Fibroblast of skin of left biceps (primary cell): Measurements from ENCODE around the gene METTL9.
"Not testable (repeated sequence)": the region's sequence is repeated elsewhere in the genome, so short reads cannot be mapped to it uniquely, and the experiment has no call there.

Experiments used
- DNase-seq, 2 experiments: peaks; one replicate each; pipeline ENCODE4 v3.0.0-alpha.2; 2013; ENCODE audit warnings: low read depth in 2 of 2

The METTL9 gene

GRCh38 chr16:21574372-21574771 lies 25.0 kb upstream of the METTL9 start:
- DNase-seq, result no peak

GRCh38 chr16:21576323-21576722 lies 23.1 kb upstream of the METTL9 start:
- not testable (repeated sequence) for DNase-seq

GRCh38 chr16:21577487-21577886 lies 21.9 kb upstream of the METTL9 start:
- DNase-seq, result not testable (repeated sequence)

GRCh38 chr16:21578311-21578710 lies 21.1 kb upstream of the METTL9 start:
- not testable (repeated sequence) for DNase-seq

GRCh38 chr16:21580131-21580530 lies 19.2 kb upstream of the METTL9 start:
- not testable (repeated sequence) for DNase-seq

GRCh38 chr16:21580807-21581206 lies 18.6 kb upstream of the METTL9 start:
- no peak for DNase-seq

GRCh38 chr16:21584817-21585216 lies 14.6 kb upstream of the METTL9 start:
- no peak for DNase-seq

- DNase-seq, result not testable (repeated sequence)
These were observed 10.8 kb upstream of the METTL9 start for GRCh38 chr16:21588593-21588992.

GRCh38 chr16:21589551-21589950 lies 9.8 kb upstream of the METTL9 start:
- no peak for DNase-seq

- no peak for DNase-seq
These were observed 9.1 kb upstream of the METTL9 start for GRCh38 chr16:21590287-21590686.

GRCh38 chr16:21590796-21591195 lies 8.6 kb upstream of the METTL9 start:
- DNase-seq, result no peak

- DNase-seq, result no peak
These were observed 7.2 kb upstream of the METTL9 start for GRCh38 chr16:21592191-21592590.

- no peak for DNase-seq
These were observed 5.7 kb upstream of the METTL9 start for GRCh38 chr16:21593530-21594289.

GRCh38 chr16:21597561-21598030 lies 1.8 kb upstream of the METTL9 start:
- DNase-seq, result no peak

- DNase-seq, result no peak
These were observed 1.2 kb upstream of the METTL9 start for GRCh38 chr16:21598206-21598605.

GRCh38 chr16:21598701-21599121 lies 666 bp upstream of the METTL9 start:
- DNase-seq, result no peak

GRCh38 chr16:21600031-21600773 lies 825 bp downstream of the METTL9 start:
- no peak for DNase-seq

- no peak for DNase-seq
These were observed 3.4 kb downstream of the METTL9 start for GRCh38 chr16:21602785-21603184.

GRCh38 chr16:21603928-21604327 lies 4.6 kb downstream of the METTL9 start:
- DNase-seq, result no peak

- DNase-seq, result not testable (repeated sequence)
These were observed 6.5 kb downstream of the METTL9 start for GRCh38 chr16:21605848-21606247.

- DNase-seq, result no peak
These were observed 9.4 kb downstream of the METTL9 start for GRCh38 chr16:21608639-21609328.

- DNase-seq, result no peak
These were observed 10.7 kb downstream of the METTL9 start for GRCh38 chr16:21610006-21610544.
